Vagina (tissue), 2 donors: ENCODE measurements around the gene CKLF.

Experiments used
- POLR2AphosphoS5 ChIP-seq, 2 donors: sonication (generic); formaldehyde crosslinking; IDR thresholded peaks; one replicate each; pipeline ENCODE4 v1.9.0; 2017; ENCODE audit warnings: antibody characterized with exemption in 2 of 2, mild to moderate bottlenecking in 2 of 2, low read depth in 1 of 2; ENCODE audit not compliant: insufficient read depth in 1 of 2
- TF ChIP-seq, protein P1 (sequence below), 3 experiments: fragments of 450-650 bp in 2 of 3; fragments of 200-600 bp in 1 of 3; sonication (generic) in 1 of 3; IDR thresholded peaks; one replicate each; pipeline ENCODE4 v1.5.1; 2017 to 2019; ENCODE audit warnings: antibody characterized with exemption in 3 of 3, mild to moderate bottlenecking in 2 of 3, moderate library complexity in 2 of 3

GRCh38 chr16:66507731-66508239 lies 44.6 kb upstream of the CKLF start:
- TF ChIP-seq, protein P1, sequence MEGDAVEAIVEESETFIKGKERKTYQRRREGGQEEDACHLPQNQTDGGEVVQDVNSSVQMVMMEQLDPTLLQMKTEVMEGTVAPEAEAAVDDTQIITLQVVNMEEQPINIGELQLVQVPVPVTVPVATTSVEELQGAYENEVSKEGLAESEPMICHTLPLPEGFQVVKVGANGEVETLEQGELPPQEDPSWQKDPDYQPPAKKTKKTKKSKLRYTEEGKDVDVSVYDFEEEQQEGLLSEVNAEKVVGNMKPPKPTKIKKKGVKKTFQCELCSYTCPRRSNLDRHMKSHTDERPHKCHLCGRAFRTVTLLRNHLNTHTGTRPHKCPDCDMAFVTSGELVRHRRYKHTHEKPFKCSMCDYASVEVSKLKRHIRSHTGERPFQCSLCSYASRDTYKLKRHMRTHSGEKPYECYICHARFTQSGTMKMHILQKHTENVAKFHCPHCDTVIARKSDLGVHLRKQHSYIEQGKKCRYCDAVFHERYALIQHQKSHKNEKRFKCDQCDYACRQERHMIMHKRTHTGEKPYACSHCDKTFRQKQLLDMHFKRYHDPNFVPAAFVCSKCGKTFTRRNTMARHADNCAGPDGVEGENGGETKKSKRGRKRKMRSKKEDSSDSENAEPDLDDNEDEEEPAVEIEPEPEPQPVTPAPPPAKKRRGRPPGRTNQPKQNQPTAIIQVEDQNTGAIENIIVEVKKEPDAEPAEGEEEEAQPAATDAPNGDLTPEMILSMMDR (IDR thresholded peaks at IDR 0.05): no peak
- no peak for TF ChIP-seq POLR2AphosphoS5 (IDR thresholded peaks at IDR 0.05; ENCODE audit: insufficient read depth in 1 of 2, low read depth in 1 of 2)
